Measurements from ENCODE around the gene DIP2B. TPM values are rescaled to one million over a fixed set of nuclear protein-coding genes. Genes with fewer than 3 reads are reported as not detected.

DIP2B gene
- total RNA-seq, 2 experiments from 2014 or later, result 17.0 to 24.1 TPM

DNA sequence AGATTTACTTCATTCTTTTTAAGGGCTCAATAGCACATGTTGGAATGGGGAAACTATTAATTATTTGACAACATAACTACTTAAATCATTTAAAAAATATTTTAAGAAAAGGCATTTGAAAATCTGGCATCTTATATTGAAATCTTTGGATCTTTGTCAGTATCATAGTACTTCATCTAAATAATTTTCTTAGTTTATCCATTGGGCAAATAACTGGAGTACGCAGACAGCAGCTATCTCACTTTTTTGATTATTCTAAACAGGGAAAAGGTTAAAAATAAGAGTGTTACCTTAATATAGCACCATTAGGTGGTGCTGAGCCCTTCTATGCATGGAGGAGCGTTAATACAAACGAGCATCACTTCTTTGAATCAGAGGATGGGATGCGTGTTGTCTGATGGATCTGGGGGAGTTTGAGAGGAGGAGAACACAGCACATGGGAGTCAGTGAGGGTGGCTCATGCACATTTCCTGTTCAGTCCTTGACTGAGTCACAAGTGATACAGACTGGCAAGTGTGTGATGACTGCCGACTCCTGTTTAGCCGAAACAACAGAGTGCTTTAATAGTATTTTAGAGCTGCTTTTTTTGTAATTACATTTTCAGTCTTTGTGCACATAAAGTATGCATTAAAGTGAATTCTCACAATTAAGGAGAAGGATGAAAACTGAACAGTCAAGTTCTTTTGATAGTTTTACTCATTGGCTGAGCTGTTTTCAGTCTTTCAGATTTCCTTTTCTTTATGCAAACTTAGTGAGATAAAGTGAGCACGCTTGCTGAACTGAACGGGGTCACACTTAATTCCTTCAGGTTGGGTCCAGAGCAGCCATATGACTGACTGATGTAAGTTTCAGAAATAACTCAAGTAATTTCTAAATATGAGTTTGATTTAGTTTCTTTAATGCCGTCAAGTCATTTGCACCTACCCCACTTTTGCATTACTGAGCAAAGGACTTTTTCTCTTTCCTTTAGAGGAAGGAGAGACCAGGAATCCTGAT is 92.7 kb downstream of the DIP2B start:
- no peaks in the 10 kb centered on the region for H4K20me1 ChIP-seq (ENCODE audit: insufficient read depth, low read length)
- peak overlapping the region; percentile 35 for H3K4me2 ChIP-seq (ENCODE audit: low read length)
- H2AFZ ChIP-seq (ENCODE audit: low read length), result no peak overlapping the region
- no TSS peak for BruUV-seq (replicated peaks)
- ChIA-PET POLR2A (interaction anchor here (1.2 kb wide), 1 partner anchor 60 kb away, joined by 3 read pairs; no protein-coding TSS in a partner anchor), CTCF (ENCODE audit: unreplicated experiment) (interaction anchor here (0.6 kb wide), 1 partner anchor 400 kb away, joined by 3 read pairs; no protein-coding TSS in a partner anchor)
- no peaks in the 10 kb centered on the region for H3K36me3 ChIP-seq (ENCODE audit: insufficient read depth, low read length)
- H3K9me3 ChIP-seq (ENCODE audit: low read length), result no peaks in the 10 kb centered on the region
- peak; percentile 19 for DNase-seq (ENCODE audit: low spot score)
- intact Hi-C loops (cut with micrococcal nuclease; ENCODE audit: unreplicated experiment), result no loop called here
- H3K27ac ChIP-seq (ENCODE audit: low read depth, low read length, poor library complexity, severe bottlenecking), result no peak overlapping the region
- H3K4me3 ChIP-seq (ENCODE audit: low read depth, low read length, poor library complexity, severe bottlenecking), result no peak overlapping the region
- no peaks in the 10 kb centered on the region for H3K9me2 ChIP-seq (ENCODE audit: insufficient read depth, low read length)
- peaks cover 9% of the 10 kb centered on the region for H3K4me1 ChIP-seq (ENCODE audit: insufficient read depth, low read length, poor library complexity, severe bottlenecking)
- H3K79me2 ChIP-seq (ENCODE audit: insufficient read depth, low read depth, low read length), result no peaks in the 10 kb centered on the region; the same call in 1 of the 2 replicates
- TF ChIP-seq, protein P1, sequence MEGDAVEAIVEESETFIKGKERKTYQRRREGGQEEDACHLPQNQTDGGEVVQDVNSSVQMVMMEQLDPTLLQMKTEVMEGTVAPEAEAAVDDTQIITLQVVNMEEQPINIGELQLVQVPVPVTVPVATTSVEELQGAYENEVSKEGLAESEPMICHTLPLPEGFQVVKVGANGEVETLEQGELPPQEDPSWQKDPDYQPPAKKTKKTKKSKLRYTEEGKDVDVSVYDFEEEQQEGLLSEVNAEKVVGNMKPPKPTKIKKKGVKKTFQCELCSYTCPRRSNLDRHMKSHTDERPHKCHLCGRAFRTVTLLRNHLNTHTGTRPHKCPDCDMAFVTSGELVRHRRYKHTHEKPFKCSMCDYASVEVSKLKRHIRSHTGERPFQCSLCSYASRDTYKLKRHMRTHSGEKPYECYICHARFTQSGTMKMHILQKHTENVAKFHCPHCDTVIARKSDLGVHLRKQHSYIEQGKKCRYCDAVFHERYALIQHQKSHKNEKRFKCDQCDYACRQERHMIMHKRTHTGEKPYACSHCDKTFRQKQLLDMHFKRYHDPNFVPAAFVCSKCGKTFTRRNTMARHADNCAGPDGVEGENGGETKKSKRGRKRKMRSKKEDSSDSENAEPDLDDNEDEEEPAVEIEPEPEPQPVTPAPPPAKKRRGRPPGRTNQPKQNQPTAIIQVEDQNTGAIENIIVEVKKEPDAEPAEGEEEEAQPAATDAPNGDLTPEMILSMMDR (conservative IDR thresholded peaks at IDR 0.05; ENCODE audit: low read length), result no peak
- no peak for TF ChIP-seq EZH2phosphoT487 (IDR thresholded peaks at IDR 0.05; ENCODE audit: borderline replicate concordance, low read depth, low read length)

GRCh38 chr12:50598321-50598862 is 93.6 kb downstream of the DIP2B start:
- intact Hi-C loops (cut with micrococcal nuclease; ENCODE audit: unreplicated experiment), result no loop called here
- DNase-seq (ENCODE audit: low spot score), result no peak
- ChIA-PET POLR2A (no interaction called here), CTCF (ENCODE audit: unreplicated experiment) (no interaction called here)
- H3K27ac ChIP-seq (ENCODE audit: low read depth, low read length, poor library complexity, severe bottlenecking), result no peak overlapping the region
- TF ChIP-seq, protein P1 (conservative IDR thresholded peaks at IDR 0.05; ENCODE audit: low read length), result no peak
- no peak for TF ChIP-seq EZH2phosphoT487 (IDR thresholded peaks at IDR 0.05; ENCODE audit: borderline replicate concordance, low read depth, low read length)
- no peak overlapping the region for H3K4me2 ChIP-seq (ENCODE audit: low read length)
- H3K4me1 ChIP-seq (ENCODE audit: insufficient read depth, low read length, poor library complexity, severe bottlenecking), result peaks cover 9% of the 10 kb centered on the region
- no peaks in the 10 kb centered on the region for H3K9me2 ChIP-seq (ENCODE audit: insufficient read depth, low read length)
- H3K79me2 ChIP-seq (ENCODE audit: insufficient read depth, low read depth, low read length), result no peaks in the 10 kb centered on the region; the same call in 1 of the 2 replicates
- H3K9me3 ChIP-seq (ENCODE audit: low read length), result no peaks in the 10 kb centered on the region
- H3K4me3 ChIP-seq (ENCODE audit: low read depth, low read length, poor library complexity, severe bottlenecking), result no peak overlapping the region
- no peaks in the 10 kb centered on the region for H4K20me1 ChIP-seq (ENCODE audit: insufficient read depth, low read length)
- no peaks in the 10 kb centered on the region for H3K36me3 ChIP-seq (ENCODE audit: insufficient read depth, low read length)
- BruUV-seq (replicated peaks), result no TSS peak
- no peak overlapping the region for H2AFZ ChIP-seq (ENCODE audit: low read length)
